Endothelial cell (in vitro differentiated cells): Measurements from ENCODE around the gene ZNF613. TPM values are rescaled to one million over a fixed set of nuclear protein-coding genes. Genes with fewer than 3 reads are reported as not detected.
A peak's percentile ranks its signal among the peaks of the same experiment; 100 is the strongest.
"Not testable (repeated sequence)": the region's sequence is repeated elsewhere in the genome, so short reads cannot be mapped to it uniquely, and the experiment has no call there.

Source experiments
- DNase-seq: peaks from one replicate; pipeline ENCODE4 v3.0.0; 2021; ENCODE audit warnings: low spot score
- H3K27ac Mint-ChIP-seq: one replicate; pipeline ENCODE4 v1.8.0; 2021; ENCODE audit warnings: mixed read lengths, inconsistent platforms; ENCODE audit not compliant: unreplicated experiment
- H3K27me3 Mint-ChIP-seq: one replicate; pipeline ENCODE4 v1.8.0; 2021; ENCODE audit warnings: mild to moderate bottlenecking, moderate library complexity, mixed read lengths, inconsistent platforms; ENCODE audit not compliant: unreplicated experiment
- H3K36me3 Mint-ChIP-seq: one replicate; pipeline ENCODE4 v1.8.0; 2021; ENCODE audit warnings: mild to moderate bottlenecking, low read depth, mixed read lengths, inconsistent platforms; ENCODE audit not compliant: unreplicated experiment
- H3K4me1 Mint-ChIP-seq: one replicate; pipeline ENCODE4 v1.8.0; 2021; ENCODE audit warnings: mild to moderate bottlenecking, mixed read lengths, inconsistent platforms; ENCODE audit not compliant: unreplicated experiment
- H3K4me3 Mint-ChIP-seq: one replicate; pipeline ENCODE4 v1.8.0; 2021; ENCODE audit warnings: mild to moderate bottlenecking, mixed read lengths, inconsistent platforms; ENCODE audit not compliant: unreplicated experiment
- H3K9me3 Mint-ChIP-seq: one replicate; pipeline ENCODE4 v1.8.0; 2021; ENCODE audit warnings: mixed read lengths, inconsistent platforms; ENCODE audit not compliant: unreplicated experiment
- CTCF ChIP-seq: fragments of 200-600 bp; sonication (generic); IDR thresholded peaks from one replicate; pipeline ENCODE4 v1.5.0; 2021; ENCODE audit warnings: antibody characterized with exemption; ENCODE audit not compliant: unreplicated experiment
- total RNA-seq: library from RNA; stranded (reverse); fragmentation: NEBNext Ultra II Directional; extraction: Animal tissue kit (Norgen Biotek cat#: 25700); gene quantifications from one replicate; pipeline ENCODE4 v1.2.1, GENCODE V29; 2021; ENCODE audit not compliant: unreplicated experiment

ZNF613 gene
- total RNA-seq, 1 donor from 2014 or later = 10.9 TPM

- DNase-seq = no peak
- H3K4me1 Mint-ChIP-seq = peaks cover 16% of the 10 kb centered on the region
- H3K36me3 Mint-ChIP-seq = peaks cover 46% of the 10 kb centered on the region
- peaks cover 12% of the 10 kb centered on the region for H3K9me3 Mint-ChIP-seq
- no peaks in the 10 kb centered on the region for H3K27me3 Mint-ChIP-seq
- H3K4me3 Mint-ChIP-seq = no peak overlapping the region
- no peak overlapping the region for H3K27ac Mint-ChIP-seq
- no peak for TF ChIP-seq CTCF
These were observed 32.5 kb downstream of the ZNF613 start for GRCh38 chr19:51959791-51960190.

- H3K36me3 Mint-ChIP-seq = peaks cover 51% of the 10 kb centered on the region
- not testable (repeated sequence) for DNase-seq, H3K27me3 Mint-ChIP-seq, H3K4me3 Mint-ChIP-seq
- peaks cover 17% of the 10 kb centered on the region for H3K9me3 Mint-ChIP-seq
- H3K4me1 Mint-ChIP-seq = peaks cover 16% of the 10 kb centered on the region
- H3K27ac Mint-ChIP-seq = peak overlapping the region; percentile 38
These were observed 33.5 kb downstream of the ZNF613 start for GRCh38 chr19:51960621-51961233.

DNA sequence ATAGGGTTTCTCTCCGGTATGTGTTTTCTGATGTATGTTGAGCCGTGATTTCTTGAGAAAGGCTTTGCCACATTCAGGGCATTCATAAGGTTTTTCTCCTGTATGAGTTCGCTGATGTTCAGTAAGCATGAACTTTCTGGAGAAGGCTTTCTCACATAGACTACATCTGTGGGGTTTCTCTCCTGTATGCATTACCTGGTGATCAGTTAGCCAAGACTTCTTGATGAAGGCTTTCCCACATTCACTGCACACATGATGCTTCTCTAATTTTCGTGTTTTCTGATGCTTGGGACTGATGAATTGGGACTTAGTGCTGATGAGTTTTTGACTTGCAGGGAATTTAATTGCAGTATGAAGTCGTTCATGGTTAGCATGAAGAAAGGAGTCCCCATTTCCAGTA lies 38.3 kb downstream of the ZNF613 start:
- Mint-ChIP-seq H3K4me3 (peak overlapping the region; percentile 61), H3K27me3 (no peaks in the 10 kb centered on the region), H3K4me1 (peaks cover 7% of the 10 kb centered on the region), H3K36me3 (peaks cover 78% of the 10 kb centered on the region), H3K27ac (no peak overlapping the region), H3K9me3 (peaks cover 26% of the 10 kb centered on the region)
- TF ChIP-seq CTCF = no peak
- no peak for DNase-seq

DNA sequence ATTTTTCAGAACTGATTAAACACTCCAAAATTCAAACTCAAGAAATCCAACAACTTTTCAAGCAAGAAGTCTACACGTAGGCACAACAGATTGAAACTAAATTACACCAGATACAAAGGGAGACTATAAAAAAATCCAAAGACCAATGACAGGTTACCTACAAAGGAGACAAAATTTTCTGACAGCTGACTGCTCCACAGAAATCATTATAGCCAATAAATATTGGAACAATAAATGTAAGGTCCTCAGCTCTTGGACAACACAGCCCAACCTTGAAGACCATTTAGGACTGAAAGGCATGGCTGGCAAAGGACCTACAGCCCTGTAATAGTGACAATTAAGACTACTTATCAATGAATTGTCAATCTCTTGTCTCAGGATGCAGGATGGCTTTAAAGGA lies 43.4 kb downstream of the ZNF613 start:
- no peak for TF ChIP-seq CTCF

GRCh38 chr19:51971624-51972023 lies 44.4 kb downstream of the ZNF613 start:
- peaks cover 49% of the 10 kb centered on the region for H3K9me3 Mint-ChIP-seq
- DNase-seq = no peak
- peaks cover 77% of the 10 kb centered on the region for H3K36me3 Mint-ChIP-seq

More for the DNA sequence above, 43.4 kb downstream of the ZNF613 start:
- no peaks in the 10 kb centered on the region for H3K4me1 Mint-ChIP-seq
- H3K27me3 Mint-ChIP-seq = no peaks in the 10 kb centered on the region
- no peak for DNase-seq
- H3K36me3 Mint-ChIP-seq = peaks cover 76% of the 10 kb centered on the region
- H3K4me3 Mint-ChIP-seq = peak overlapping the region; percentile 18
- no peak overlapping the region for H3K27ac Mint-ChIP-seq
- H3K9me3 Mint-ChIP-seq = peaks cover 53% of the 10 kb centered on the region

GRCh38 chr19:51975787-51976186 lies 48.5 kb downstream of the ZNF613 start:
- not testable (repeated sequence) for H3K27me3 Mint-ChIP-seq

More at GRCh38 chr19:51971624-51972023, 44.4 kb downstream of the ZNF613 start:
- H3K4me1 Mint-ChIP-seq = no peaks in the 10 kb centered on the region
- no peak for TF ChIP-seq CTCF
- H3K4me3 Mint-ChIP-seq = peak overlapping the region; percentile 84
- no peaks in the 10 kb centered on the region for H3K27me3 Mint-ChIP-seq
- H3K27ac Mint-ChIP-seq = no peak overlapping the region

More at GRCh38 chr19:51975787-51976186, 48.5 kb downstream of the ZNF613 start:
- not testable (repeated sequence) for H3K27ac Mint-ChIP-seq, H3K4me1 Mint-ChIP-seq, DNase-seq, H3K4me3 Mint-ChIP-seq
- Mint-ChIP-seq H3K9me3 (peaks cover 49% of the 10 kb centered on the region), H3K36me3 (peaks cover 75% of the 10 kb centered on the region)
